ENCODE measurements around the gene TMEM106B. TPM values are rescaled to one million over a fixed set of nuclear protein-coding genes. Genes with fewer than 3 reads are reported as not detected.

Gene TMEM106B
- total RNA-seq, 2 donors from 2014 or later = 37.8 to 52.3 TPM

GRCh38 chr7:12233175-12233574 is 22.1 kb downstream of the TMEM106B start:
- Histone ChIP-seq H3K9ac (ENCODE audit: low read depth in 2 of 2, low read length in 2 of 2) (no peak overlapping the region), H3K4me3 (no peak overlapping the region), H3K4me1 (no peaks in the 10 kb centered on the region), H3K9me3 (no peaks in the 10 kb centered on the region), H3K36me3 (no peaks in the 10 kb centered on the region), H3K27ac (no peak overlapping the region), H3K27me3 (no peaks in the 10 kb centered on the region)
- TF ChIP-seq CTCF (IDR thresholded peaks at IDR 0.05) = no peak
- no peak for DNase-seq
- intact Hi-C loops (cut with DNase I) = no loop called here

GRCh38 chr7:12234334-12234865 is 23.3 kb downstream of the TMEM106B start:
- no peaks in the 10 kb centered on the region for H3K36me3 ChIP-seq
- H3K27ac ChIP-seq = no peak overlapping the region
- no peak for DNase-seq
- H3K9ac ChIP-seq (ENCODE audit: low read depth in 2 of 2, low read length in 2 of 2) = no peak overlapping the region
- intact Hi-C loops (cut with DNase I) = no loop called here
- TF ChIP-seq CTCF (IDR thresholded peaks at IDR 0.05) = no peak
- no peaks in the 10 kb centered on the region for H3K27me3 ChIP-seq
- no peak overlapping the region for H3K4me3 ChIP-seq
- H3K4me1 ChIP-seq = no peaks in the 10 kb centered on the region
- H3K9me3 ChIP-seq = no peaks in the 10 kb centered on the region

GRCh38 chr7:12235970-12236369 is 24.9 kb downstream of the TMEM106B start:
- no peak for DNase-seq
- H3K36me3 ChIP-seq = no peaks in the 10 kb centered on the region
- H3K27me3 ChIP-seq = no peaks in the 10 kb centered on the region
- H3K9me3 ChIP-seq = no peaks in the 10 kb centered on the region
- no peak for TF ChIP-seq CTCF (IDR thresholded peaks at IDR 0.05)
- no peaks in the 10 kb centered on the region for H3K4me1 ChIP-seq
- H3K4me3 ChIP-seq = no peak overlapping the region
- H3K27ac ChIP-seq = no peak overlapping the region
- intact Hi-C loops (cut with DNase I) = no loop called here
- H3K9ac ChIP-seq (ENCODE audit: low read depth in 2 of 2, low read length in 2 of 2) = no peak overlapping the region

GRCh38 chr7:12237007-12237406 is 25.9 kb downstream of the TMEM106B start:
- no peaks in the 10 kb centered on the region for H3K27me3 ChIP-seq
- H3K9me3 ChIP-seq = no peaks in the 10 kb centered on the region
- TF ChIP-seq CTCF (IDR thresholded peaks at IDR 0.05) = no peak
- no peak overlapping the region for H3K27ac ChIP-seq
- intact Hi-C loops (cut with DNase I) = no loop called here
- no peaks in the 10 kb centered on the region for H3K36me3 ChIP-seq
- H3K9ac ChIP-seq (ENCODE audit: low read depth in 2 of 2, low read length in 2 of 2) = no peak overlapping the region
- no peak for DNase-seq
- H3K4me1 ChIP-seq = no peaks in the 10 kb centered on the region
- no peak overlapping the region for H3K4me3 ChIP-seq

GRCh38 chr7:12239806-12240205 is 28.7 kb downstream of the TMEM106B start:
- H3K4me3 ChIP-seq = no peak overlapping the region
- no peaks in the 10 kb centered on the region for H3K9me3 ChIP-seq
- no peak for TF ChIP-seq CTCF (IDR thresholded peaks at IDR 0.05)
- H3K36me3 ChIP-seq = no peaks in the 10 kb centered on the region
- no peak for DNase-seq
- H3K27ac ChIP-seq = no peak overlapping the region
- H3K27me3 ChIP-seq = no peaks in the 10 kb centered on the region
- H3K4me1 ChIP-seq = no peaks in the 10 kb centered on the region
- no peak overlapping the region for H3K9ac ChIP-seq (ENCODE audit: low read depth in 2 of 2, low read length in 2 of 2)
- intact Hi-C loops (cut with DNase I) = loop anchor here (10.0 kb wide), 1 partner anchor 175 kb away; no protein-coding TSS in a partner anchor
